ENCODE results near the gene INSYN2A. TPM values are rescaled to one million over a fixed set of nuclear protein-coding genes. Genes with fewer than 3 reads are reported as not detected.

The INSYN2A gene
- total RNA-seq, 2 donors from 2014 or later: 0.14 to 0.33 TPM

GRCh38 chr10:127198307-127198706 is 1.9 kb upstream of the INSYN2A start:
- no peak for DNase-seq (ENCODE audit: low spot score)
- intact Hi-C loops (cut with DNase I): no loop called here

GRCh38 chr10:127197154-127197432 is 702 bp upstream of the INSYN2A start:
- no peak for DNase-seq (ENCODE audit: low spot score)
- intact Hi-C loops (cut with DNase I): no loop called here

GRCh38 chr10:127195571-127196281 is 665 bp downstream of the INSYN2A start:
- intact Hi-C loops (cut with DNase I): no loop called here
- DNase-seq (ENCODE audit: low spot score): no peak

GRCh38 chr10:127195041-127195506 is 1.3 kb downstream of the INSYN2A start:
- intact Hi-C loops (cut with DNase I): no loop called here
- DNase-seq (ENCODE audit: low spot score): no peak

- no peak for DNase-seq (ENCODE audit: low spot score)
- intact Hi-C loops (cut with DNase I): no loop called here
Measured at GRCh38 chr10:127194599-127194998, 1.8 kb downstream of the INSYN2A start.

GRCh38 chr10:127194111-127194510 is 2.3 kb downstream of the INSYN2A start:
- intact Hi-C loops (cut with DNase I): no loop called here
- no peak for DNase-seq (ENCODE audit: low spot score)

- intact Hi-C loops (cut with DNase I): no loop called here
- no peak for DNase-seq (ENCODE audit: low spot score)
Measured at GRCh38 chr10:127193125-127193524, 3.3 kb downstream of the INSYN2A start.

GRCh38 chr10:127190427-127190826 is 6.0 kb downstream of the INSYN2A start:
- no peak for DNase-seq (ENCODE audit: low spot score)
- intact Hi-C loops (cut with DNase I): no loop called here

- no peak for DNase-seq (ENCODE audit: low spot score)
Measured at GRCh38 chr10:127189226-127189625, 7.2 kb downstream of the INSYN2A start.

GRCh38 chr10:127186813-127187212 is 9.6 kb downstream of the INSYN2A start:
- no peak for DNase-seq (ENCODE audit: low spot score)
- intact Hi-C loops (cut with DNase I): no loop called here

More at GRCh38 chr10:127189226-127189625, 7.2 kb downstream of the INSYN2A start:
- intact Hi-C loops (cut with DNase I): no loop called here

GRCh38 chr10:127184582-127184981 is 11.8 kb downstream of the INSYN2A start:
- no peak for DNase-seq (ENCODE audit: low spot score)
- intact Hi-C loops (cut with DNase I): no loop called here

- no peak for DNase-seq (ENCODE audit: low spot score)
- intact Hi-C loops (cut with DNase I): no loop called here
Measured at GRCh38 chr10:127182161-127182560, 14.2 kb downstream of the INSYN2A start.

GRCh38 chr10:127179612-127180250 is 16.7 kb downstream of the INSYN2A start:
- DNase-seq (ENCODE audit: low spot score): no peak
- intact Hi-C loops (cut with DNase I): no loop called here

GRCh38 chr10:127176649-127177048 is 19.7 kb downstream of the INSYN2A start:
- intact Hi-C loops (cut with DNase I): no loop called here
- DNase-seq (ENCODE audit: low spot score): no peak

GRCh38 chr10:127175357-127176110 is 20.9 kb downstream of the INSYN2A start:
- no peak for DNase-seq (ENCODE audit: low spot score)
- intact Hi-C loops (cut with DNase I): no loop called here

GRCh38 chr10:127174866-127175265 is 21.5 kb downstream of the INSYN2A start:
- intact Hi-C loops (cut with DNase I): no loop called here

GRCh38 chr10:127168261-127168660 is 28.1 kb downstream of the INSYN2A start:
- no peak for DNase-seq (ENCODE audit: low spot score)
- intact Hi-C loops (cut with DNase I): no loop called here

More at GRCh38 chr10:127174866-127175265, 21.5 kb downstream of the INSYN2A start:
- DNase-seq (ENCODE audit: low spot score): no peak

- intact Hi-C loops (cut with DNase I): no loop called here
- DNase-seq (ENCODE audit: low spot score): no peak
Measured at GRCh38 chr10:127162841-127163240, 33.5 kb downstream of the INSYN2A start.

- intact Hi-C loops (cut with DNase I): no loop called here
- no peak for DNase-seq (ENCODE audit: low spot score)
Measured at GRCh38 chr10:127161482-127161881, 34.9 kb downstream of the INSYN2A start.

- intact Hi-C loops (cut with DNase I): loop anchor here in 1 of 2 donors (10.0 kb wide), 1 partner anchor 565 kb away; no protein-coding TSS in a partner anchor
- no peak for DNase-seq (ENCODE audit: low spot score)
Measured at GRCh38 chr10:127159648-127160245, 36.6 kb downstream of the INSYN2A start.
